ENCODE measurements around the gene KLKB1.

GRCh38 chr4:186228514-186228894 is 1.2 kb downstream of the KLKB1 start:
- TF ChIP-seq CTCF (IDR thresholded peaks at IDR 0.05) (no peak), REST (IDR thresholded peaks at IDR 0.05; ENCODE audit: insufficient read depth in 1 of 2, low read depth in 2 of 2, low read length in 1 of 2) (no peak)

Data from Panc1 (cell line).